ENCODE results near the gene OR5I1. TPM values are rescaled to one million over a fixed set of nuclear protein-coding genes. Genes with fewer than 3 reads are reported as not detected.

The OR5I1 gene
- total RNA-seq (2021; fragmentation: NEBNext Ultra II Directional; extraction: Animal tissue kit (Norgen Biotek cat#: 25700)) = not detected
- long read RNA-seq = 0 reads

- Mint-ChIP-seq H3K4me3 (no peak within 1 kb of the TSS), H3K9me3 (peaks cover 12% of the 10 kb centered on the region), H3K27ac (no peak within 1 kb of the TSS), H3K4me1 (ENCODE audit: low read depth) (no peaks in the 10 kb centered on the region), H3K36me3 (ENCODE audit: low read depth) (no peaks in the 10 kb centered on the region), H3K27me3 (ENCODE audit: insufficient read depth) (no peaks in the 10 kb centered on the region)
- no peak for DNase-seq
- TF ChIP-seq, protein P1, sequence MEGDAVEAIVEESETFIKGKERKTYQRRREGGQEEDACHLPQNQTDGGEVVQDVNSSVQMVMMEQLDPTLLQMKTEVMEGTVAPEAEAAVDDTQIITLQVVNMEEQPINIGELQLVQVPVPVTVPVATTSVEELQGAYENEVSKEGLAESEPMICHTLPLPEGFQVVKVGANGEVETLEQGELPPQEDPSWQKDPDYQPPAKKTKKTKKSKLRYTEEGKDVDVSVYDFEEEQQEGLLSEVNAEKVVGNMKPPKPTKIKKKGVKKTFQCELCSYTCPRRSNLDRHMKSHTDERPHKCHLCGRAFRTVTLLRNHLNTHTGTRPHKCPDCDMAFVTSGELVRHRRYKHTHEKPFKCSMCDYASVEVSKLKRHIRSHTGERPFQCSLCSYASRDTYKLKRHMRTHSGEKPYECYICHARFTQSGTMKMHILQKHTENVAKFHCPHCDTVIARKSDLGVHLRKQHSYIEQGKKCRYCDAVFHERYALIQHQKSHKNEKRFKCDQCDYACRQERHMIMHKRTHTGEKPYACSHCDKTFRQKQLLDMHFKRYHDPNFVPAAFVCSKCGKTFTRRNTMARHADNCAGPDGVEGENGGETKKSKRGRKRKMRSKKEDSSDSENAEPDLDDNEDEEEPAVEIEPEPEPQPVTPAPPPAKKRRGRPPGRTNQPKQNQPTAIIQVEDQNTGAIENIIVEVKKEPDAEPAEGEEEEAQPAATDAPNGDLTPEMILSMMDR (IDR thresholded peaks at IDR 0.05) = no peak
Observed at GRCh38 chr11:55936300-55936699, at the start of gene OR5I1. TSS of gene OR5I1 (minus strand) at chr11:55936400. CDS start at chr11:55936400, 0 bp downstream.

DNA sequence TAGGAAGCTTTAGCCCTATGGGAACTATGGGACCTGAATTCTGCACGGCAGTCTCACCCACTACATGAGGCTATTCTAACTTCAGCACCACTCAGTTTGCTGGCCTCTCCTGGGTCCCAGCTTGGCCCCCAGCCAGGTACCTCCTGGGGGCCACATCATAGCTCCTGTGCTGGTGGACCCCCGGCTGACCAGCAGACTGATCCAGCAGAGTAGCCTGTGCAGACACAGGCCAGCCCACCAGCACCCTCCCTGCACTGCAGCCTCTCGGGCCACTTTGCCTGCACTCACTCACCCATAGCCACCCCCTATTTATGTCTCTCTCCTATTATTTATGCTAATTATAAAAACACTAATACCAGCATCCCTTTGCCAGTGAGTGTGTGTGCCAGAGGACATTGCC lies 34.7 kb upstream of the OR5I1 start:
- Mint-ChIP-seq H3K9me3 (peaks cover 23% of the 10 kb centered on the region), H3K36me3 (ENCODE audit: low read depth) (peaks cover 9% of the 10 kb centered on the region; the same call in 1 of the 2 replicates), H3K27ac (no peak overlapping the region), H3K4me1 (ENCODE audit: low read depth) (no peaks in the 10 kb centered on the region), H3K27me3 (ENCODE audit: insufficient read depth) (peaks cover 2% of the 10 kb centered on the region; the same call in 1 of the 2 replicates), H3K4me3 (no peak overlapping the region)
- TF ChIP-seq, protein P1 (IDR thresholded peaks at IDR 0.05) = no peak
- no peak for DNase-seq

DNA sequence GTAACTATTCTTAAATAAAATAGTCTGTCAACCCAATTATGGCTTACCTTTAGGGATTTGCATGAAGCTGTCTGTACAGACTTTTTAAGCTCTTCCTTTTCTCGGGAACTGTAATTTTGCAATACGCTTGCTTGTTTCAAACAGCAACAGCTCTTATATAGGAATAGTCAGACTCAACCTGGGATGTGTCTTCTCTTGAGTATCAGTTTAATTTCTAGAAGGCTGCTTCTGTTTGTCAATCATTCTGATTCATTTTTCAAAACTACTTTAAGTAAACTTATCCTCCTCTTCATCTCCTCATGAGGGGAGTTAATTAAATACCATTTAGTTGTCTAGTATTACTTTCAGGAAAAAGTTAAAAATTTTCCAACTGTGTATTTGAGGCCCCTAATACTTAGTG lies 33.6 kb upstream of the OR5I1 start, which contains the start of gene OR10AG1:
OR10AG1 (minus strand) TSS at position 101 of the 400 bp plus-strand sequence; CDS start at position 63, 38 bp downstream.
- Mint-ChIP-seq H3K4me1 (ENCODE audit: low read depth) (no peaks in the 10 kb centered on the region), H3K9me3 (peaks cover 27% of the 10 kb centered on the region), H3K27ac (no peak within 1 kb of the TSS), H3K36me3 (ENCODE audit: low read depth) (peaks cover 9% of the 10 kb centered on the region; the same call in 1 of the 2 replicates), H3K4me3 (no peak within 1 kb of the TSS), H3K27me3 (ENCODE audit: insufficient read depth) (peaks cover 2% of the 10 kb centered on the region; the same call in 1 of the 2 replicates)
- DNase-seq = no peak
- TF ChIP-seq, protein P1 (IDR thresholded peaks at IDR 0.05) = no peak

- Mint-ChIP-seq H3K36me3 (ENCODE audit: low read depth) (peaks cover 9% of the 10 kb centered on the region; the same call in 1 of the 2 replicates), H3K4me1 (ENCODE audit: low read depth) (no peaks in the 10 kb centered on the region)
Observed at GRCh38 chr11:55967914-55968313, 31.7 kb upstream of the OR5I1 start.

GRCh38 chr11:55966391-55966790 lies 30.2 kb upstream of the OR5I1 start:
- H3K4me1 Mint-ChIP-seq (ENCODE audit: low read depth) = no peaks in the 10 kb centered on the region
- TF ChIP-seq, protein P1 (IDR thresholded peaks at IDR 0.05) = no peak
- H3K27me3 Mint-ChIP-seq (ENCODE audit: insufficient read depth) = no peaks in the 10 kb centered on the region
- no peak overlapping the region for H3K4me3 Mint-ChIP-seq
- H3K27ac Mint-ChIP-seq = no peak overlapping the region
- H3K36me3 Mint-ChIP-seq (ENCODE audit: low read depth) = peaks cover 4% of the 10 kb centered on the region; the same call in 1 of the 2 replicates
- DNase-seq = no peak
- H3K9me3 Mint-ChIP-seq = peaks cover 37% of the 10 kb centered on the region

More at GRCh38 chr11:55967914-55968313, 31.7 kb upstream of the OR5I1 start:
- Mint-ChIP-seq H3K9me3 (peaks cover 34% of the 10 kb centered on the region), H3K4me3 (no peak overlapping the region), H3K27ac (no peak overlapping the region), H3K27me3 (ENCODE audit: insufficient read depth) (peaks cover 2% of the 10 kb centered on the region; the same call in 1 of the 2 replicates)
- TF ChIP-seq, protein P1 (IDR thresholded peaks at IDR 0.05) = no peak
- DNase-seq = no peak

All from HFFc6 (cell line).